ENCODE results near the gene MBTPS1. TPM values are rescaled to one million over a fixed set of nuclear protein-coding genes. Genes with fewer than 3 reads are reported as not detected.

MBTPS1 gene
- total RNA-seq, 1 donor from 2014 or later, result 143 TPM

GRCh38 chr16:84111525-84111924 is 5.2 kb downstream of the MBTPS1 start:
- Mint-ChIP-seq H3K27ac (no peak overlapping the region), H3K4me3 (no peak overlapping the region), H3K9me3 (no peaks in the 10 kb centered on the region), H3K27me3 (ENCODE audit: low read depth) (no peaks in the 10 kb centered on the region), H3K36me3 (peaks cover 3% of the 10 kb centered on the region), H3K4me1 (peaks cover 10% of the 10 kb centered on the region)
- no peak for TF ChIP-seq CTCF (IDR thresholded peaks at IDR 0.05; ENCODE audit: unreplicated experiment)
- DNase-seq (ENCODE audit: low spot score in 2 of 2, unreplicated experiment in 2 of 2), result no peak

- H3K27me3 Mint-ChIP-seq (ENCODE audit: low read depth), result no peaks in the 10 kb centered on the region
- H3K9me3 Mint-ChIP-seq, result no peaks in the 10 kb centered on the region
- H3K27ac Mint-ChIP-seq, result no peak overlapping the region
- no peak overlapping the region for H3K4me3 Mint-ChIP-seq
- no peak for TF ChIP-seq CTCF (IDR thresholded peaks at IDR 0.05; ENCODE audit: unreplicated experiment)
- peaks cover 8% of the 10 kb centered on the region for H3K4me1 Mint-ChIP-seq
- DNase-seq (ENCODE audit: low spot score in 2 of 2, unreplicated experiment in 2 of 2), result no peak
- peaks cover 3% of the 10 kb centered on the region for H3K36me3 Mint-ChIP-seq
Observed at GRCh38 chr16:84110527-84110926, 6.2 kb downstream of the MBTPS1 start.

- H3K27me3 Mint-ChIP-seq (ENCODE audit: low read depth), result no peaks in the 10 kb centered on the region
Observed at GRCh38 chr16:84109598-84110335, 7.0 kb downstream of the MBTPS1 start.

GRCh38 chr16:84107921-84108320 is 8.8 kb downstream of the MBTPS1 start:
- Mint-ChIP-seq H3K27me3 (ENCODE audit: low read depth) (no peaks in the 10 kb centered on the region), H3K36me3 (peaks cover 3% of the 10 kb centered on the region), H3K4me1 (no peaks in the 10 kb centered on the region), H3K27ac (no peak overlapping the region), H3K9me3 (no peaks in the 10 kb centered on the region), H3K4me3 (no peak overlapping the region)
- DNase-seq (ENCODE audit: low spot score in 2 of 2, unreplicated experiment in 2 of 2), result no peak
- TF ChIP-seq CTCF (IDR thresholded peaks at IDR 0.05; ENCODE audit: unreplicated experiment), result no peak

More at GRCh38 chr16:84109598-84110335, 7.0 kb downstream of the MBTPS1 start:
- Mint-ChIP-seq H3K4me3 (no peak overlapping the region), H3K27ac (no peak overlapping the region), H3K9me3 (no peaks in the 10 kb centered on the region), H3K4me1 (peaks cover 2% of the 10 kb centered on the region), H3K36me3 (peaks cover 3% of the 10 kb centered on the region)
- no peak for DNase-seq (ENCODE audit: low spot score in 2 of 2, unreplicated experiment in 2 of 2)
- no peak for TF ChIP-seq CTCF (IDR thresholded peaks at IDR 0.05; ENCODE audit: unreplicated experiment)

- H3K36me3 Mint-ChIP-seq, result peaks cover 3% of the 10 kb centered on the region
- no peaks in the 10 kb centered on the region for H3K27me3 Mint-ChIP-seq (ENCODE audit: low read depth)
- H3K4me3 Mint-ChIP-seq, result no peak overlapping the region
- H3K27ac Mint-ChIP-seq, result no peak overlapping the region
- no peak for TF ChIP-seq CTCF (IDR thresholded peaks at IDR 0.05; ENCODE audit: unreplicated experiment)
- no peak for DNase-seq (ENCODE audit: low spot score in 2 of 2, unreplicated experiment in 2 of 2)
- no peaks in the 10 kb centered on the region for H3K9me3 Mint-ChIP-seq
- no peaks in the 10 kb centered on the region for H3K4me1 Mint-ChIP-seq
Observed at GRCh38 chr16:84105948-84106740, 10.6 kb downstream of the MBTPS1 start.

All from mesothelial cell of epicardium (in vitro differentiated cells).